Measurements from ENCODE around the gene PAX5.

Gene PAX5

DNA sequence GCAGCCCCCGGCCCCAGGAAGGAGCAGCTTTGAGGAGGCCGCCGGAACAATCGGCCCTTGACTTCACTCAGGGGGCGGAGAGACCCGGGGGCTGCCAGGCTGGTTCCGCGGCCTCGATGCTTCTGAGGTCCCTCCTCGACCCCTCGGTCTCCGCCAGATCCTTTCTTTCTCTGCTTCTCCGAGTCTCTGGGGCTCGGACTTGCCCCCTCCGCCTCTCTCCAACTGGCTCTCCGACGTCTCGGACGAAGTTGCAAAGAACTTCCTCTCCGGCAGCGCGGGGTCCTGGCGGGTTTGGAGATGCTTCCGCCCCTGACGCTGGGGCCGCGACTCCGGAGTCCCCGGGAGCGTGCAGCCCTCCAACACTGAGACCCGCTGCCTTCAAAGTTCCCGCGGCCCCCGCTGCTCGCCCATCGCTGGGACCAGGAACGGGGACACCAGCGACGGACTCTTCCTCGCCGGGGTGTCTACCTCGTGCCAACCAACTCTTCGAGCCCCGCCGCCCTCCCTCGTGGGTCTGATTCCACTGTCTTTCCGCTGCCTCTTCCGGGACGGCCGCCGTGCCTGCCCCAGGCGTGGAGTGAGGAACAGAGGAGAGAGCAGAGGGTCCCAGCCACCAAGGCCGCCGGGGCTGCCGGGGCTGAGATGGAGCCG is 7.0 kb downstream of the PAX5 start:
- no peak overlapping the region for H3K27ac ChIP-seq

DNA sequence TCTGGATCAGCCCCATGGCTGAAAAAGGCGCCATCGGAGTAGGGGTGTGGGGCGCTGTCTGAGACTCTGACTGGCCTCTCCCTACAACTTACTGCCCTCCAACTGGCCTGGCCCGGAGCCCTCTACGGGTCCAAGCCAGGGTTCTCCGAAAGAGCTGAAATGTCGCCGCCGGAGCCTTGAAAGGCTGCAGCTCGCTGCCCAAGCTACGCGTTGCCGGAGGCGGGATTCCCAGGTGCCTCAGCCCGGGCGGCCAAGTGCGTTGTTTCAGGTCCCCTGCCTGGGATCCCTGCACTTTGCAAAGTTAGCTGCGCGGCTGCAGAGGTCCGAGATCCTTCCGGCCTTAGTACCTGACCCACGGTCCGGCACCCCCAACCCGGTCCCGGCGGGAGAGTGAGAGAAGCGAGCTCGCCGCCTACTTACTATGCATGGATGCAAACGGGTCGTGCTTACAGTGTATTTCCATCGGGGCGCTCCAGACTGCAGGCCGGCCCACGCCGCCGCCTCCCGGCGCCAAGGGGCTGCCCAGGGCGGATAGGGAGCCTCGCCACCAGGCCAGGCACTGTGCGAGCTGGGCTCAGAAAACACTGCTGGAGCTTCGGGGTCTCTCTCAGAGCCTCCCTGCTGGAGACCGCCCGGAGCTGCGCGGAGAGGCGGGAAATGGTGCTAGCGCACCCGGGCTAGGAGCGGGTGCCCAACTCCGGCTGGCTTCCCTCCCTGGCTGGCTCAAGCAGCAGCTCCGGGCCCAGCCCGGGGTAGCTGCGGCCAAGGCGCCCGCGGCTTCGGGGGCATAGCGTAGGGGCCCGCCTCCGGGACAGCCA is 7.7 kb downstream of the PAX5 start:
- TF ChIP-seq, protein P1, sequence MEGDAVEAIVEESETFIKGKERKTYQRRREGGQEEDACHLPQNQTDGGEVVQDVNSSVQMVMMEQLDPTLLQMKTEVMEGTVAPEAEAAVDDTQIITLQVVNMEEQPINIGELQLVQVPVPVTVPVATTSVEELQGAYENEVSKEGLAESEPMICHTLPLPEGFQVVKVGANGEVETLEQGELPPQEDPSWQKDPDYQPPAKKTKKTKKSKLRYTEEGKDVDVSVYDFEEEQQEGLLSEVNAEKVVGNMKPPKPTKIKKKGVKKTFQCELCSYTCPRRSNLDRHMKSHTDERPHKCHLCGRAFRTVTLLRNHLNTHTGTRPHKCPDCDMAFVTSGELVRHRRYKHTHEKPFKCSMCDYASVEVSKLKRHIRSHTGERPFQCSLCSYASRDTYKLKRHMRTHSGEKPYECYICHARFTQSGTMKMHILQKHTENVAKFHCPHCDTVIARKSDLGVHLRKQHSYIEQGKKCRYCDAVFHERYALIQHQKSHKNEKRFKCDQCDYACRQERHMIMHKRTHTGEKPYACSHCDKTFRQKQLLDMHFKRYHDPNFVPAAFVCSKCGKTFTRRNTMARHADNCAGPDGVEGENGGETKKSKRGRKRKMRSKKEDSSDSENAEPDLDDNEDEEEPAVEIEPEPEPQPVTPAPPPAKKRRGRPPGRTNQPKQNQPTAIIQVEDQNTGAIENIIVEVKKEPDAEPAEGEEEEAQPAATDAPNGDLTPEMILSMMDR (conservative IDR thresholded peaks at IDR 0.05), result no peak
- no peak for TF ChIP-seq ZFX (IDR thresholded peaks at IDR 0.05)
- H3K27ac ChIP-seq, result no peak overlapping the region

More for the DNA sequence above, 7.0 kb downstream of the PAX5 start:
- TF ChIP-seq, protein P1 (conservative IDR thresholded peaks at IDR 0.05), result no peak
- TF ChIP-seq ZFX (IDR thresholded peaks at IDR 0.05), result no peak

DNA sequence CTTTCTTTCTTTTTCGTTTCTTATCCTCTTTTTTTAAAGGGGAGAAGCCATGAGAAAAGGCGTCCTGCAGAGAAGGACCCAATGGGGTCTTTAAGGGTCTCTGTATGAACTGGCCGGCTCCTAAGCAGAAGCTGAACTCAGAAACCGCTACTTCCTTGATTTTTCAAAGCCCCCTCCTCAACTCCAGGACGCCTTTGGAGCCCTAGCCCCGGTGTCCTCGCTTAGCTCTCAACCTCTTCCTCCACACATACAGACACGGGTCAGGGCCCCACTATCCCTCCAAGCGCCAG is 8.3 kb downstream of the PAX5 start:
- H3K27ac ChIP-seq, result no peak overlapping the region
- TF ChIP-seq, protein P1 (conservative IDR thresholded peaks at IDR 0.05), result no peak
- no peak for TF ChIP-seq ZFX (IDR thresholded peaks at IDR 0.05)

DNA sequence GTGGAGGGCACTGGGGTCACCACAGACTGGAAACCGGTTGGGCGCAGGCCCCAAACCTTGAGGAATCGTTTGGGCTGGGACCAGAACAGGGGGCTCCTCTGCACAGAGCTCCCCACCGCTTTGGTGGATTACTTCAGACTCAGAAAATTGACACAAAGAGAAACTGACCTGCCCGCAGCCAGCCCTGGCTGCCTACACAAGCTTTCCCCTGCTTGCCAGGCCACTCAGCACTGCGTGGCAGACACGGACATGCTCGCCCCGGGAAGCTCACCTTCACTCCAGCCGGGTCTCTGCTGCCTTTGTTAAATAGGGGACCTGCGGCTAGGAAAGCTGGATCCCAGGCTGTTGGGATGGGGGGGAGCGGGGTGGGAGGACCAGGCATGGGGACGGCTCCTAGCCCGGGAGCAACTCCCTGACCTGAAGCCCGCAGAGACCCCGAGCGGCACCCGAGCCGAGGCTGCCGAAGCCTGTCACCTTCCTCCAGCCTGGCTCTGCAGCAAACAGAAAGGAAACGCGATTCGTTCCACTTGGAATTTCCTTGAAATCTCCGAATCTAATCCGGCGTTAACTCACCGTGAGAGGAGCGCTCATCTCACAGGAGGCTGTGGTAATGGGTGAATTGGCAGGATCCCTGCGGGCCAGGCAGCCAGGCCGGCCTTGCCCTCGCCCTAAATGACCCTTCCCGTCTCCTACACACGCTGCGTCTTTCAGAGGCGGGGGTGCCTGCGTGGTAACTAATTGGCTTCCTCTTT is 8.8 kb downstream of the PAX5 start:
- H3K27ac ChIP-seq, result no peak overlapping the region

DNA sequence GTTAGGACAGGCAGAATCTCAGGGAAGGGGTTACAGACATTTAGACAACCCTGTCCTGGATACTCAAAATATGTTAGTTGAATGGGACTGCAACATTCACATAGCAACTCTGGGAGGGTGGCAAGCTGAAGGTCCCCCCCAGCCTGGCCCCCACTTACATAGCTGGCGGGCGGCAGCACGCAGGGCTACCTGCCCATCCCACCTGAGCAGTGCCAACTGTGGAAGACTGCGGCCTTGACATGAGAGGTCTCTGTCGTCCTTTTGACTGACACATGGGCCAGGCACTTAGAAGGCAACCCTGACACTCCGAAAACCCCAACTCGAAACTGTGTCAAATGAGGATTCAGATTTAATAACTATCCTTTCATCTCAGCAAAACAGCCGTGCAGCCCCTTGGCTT is 16.5 kb downstream of the PAX5 start:
- TF ChIP-seq, protein P1 (conservative IDR thresholded peaks at IDR 0.05), result no peak
- no peak for TF ChIP-seq ZFX (IDR thresholded peaks at IDR 0.05)
- no peak overlapping the region for H3K27ac ChIP-seq

More for the DNA sequence above, 8.8 kb downstream of the PAX5 start:
- TF ChIP-seq, protein P1 (conservative IDR thresholded peaks at IDR 0.05), result no peak
- TF ChIP-seq ZFX (IDR thresholded peaks at IDR 0.05), result no peak

DNA sequence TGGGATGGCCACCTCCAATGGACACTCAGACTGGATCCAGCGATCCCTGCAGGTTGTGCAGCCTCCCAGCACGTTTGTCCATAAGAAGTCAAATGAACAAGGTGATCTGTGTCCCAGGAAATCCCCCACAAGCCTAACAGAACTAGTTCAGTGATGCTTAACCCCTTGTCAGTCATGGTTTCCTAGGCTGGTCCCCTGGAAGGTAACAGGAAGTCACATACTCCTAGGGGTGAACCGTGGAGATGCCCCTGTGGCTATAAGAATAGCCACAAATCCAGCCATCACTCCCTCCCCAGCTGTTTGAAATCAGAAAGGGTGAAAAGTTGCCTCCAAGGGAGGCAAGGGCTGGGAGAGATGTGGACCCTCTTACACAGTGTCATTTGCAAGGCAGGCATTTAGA is 22.5 kb downstream of the PAX5 start:
- no peak for TF ChIP-seq ZFX (IDR thresholded peaks at IDR 0.05)
- TF ChIP-seq, protein P1 (conservative IDR thresholded peaks at IDR 0.05), result no peak
- no peak overlapping the region for H3K27ac ChIP-seq

DNA sequence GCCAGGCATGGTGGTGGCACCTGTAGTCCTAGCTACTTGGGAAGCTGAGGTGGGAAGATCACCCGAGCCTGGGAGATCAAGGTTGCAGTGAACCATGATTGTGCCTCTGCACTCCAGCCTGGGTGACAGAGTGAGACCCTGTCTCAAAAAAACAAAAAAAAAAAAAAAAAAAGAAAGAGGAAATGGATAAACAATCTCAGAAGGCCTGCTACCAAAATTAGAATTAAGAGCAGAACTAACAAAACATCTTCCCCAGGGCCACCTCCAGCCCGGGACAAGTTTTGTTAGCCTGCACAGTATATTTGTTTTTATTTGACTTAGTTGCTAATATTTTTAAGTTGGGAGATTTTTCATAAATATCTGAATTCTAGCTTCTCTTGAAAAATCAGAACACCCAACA is 23.1 kb downstream of the PAX5 start:
- H3K27ac ChIP-seq, result no peak overlapping the region
- TF ChIP-seq ZFX (IDR thresholded peaks at IDR 0.05), result no peak
- TF ChIP-seq, protein P1 (conservative IDR thresholded peaks at IDR 0.05), result no peak
